ENCODE data around the gene LAMTOR2. TPM values are rescaled to one million over a fixed set of nuclear protein-coding genes. Genes with fewer than 3 reads are reported as not detected.

The LAMTOR2 gene
- total and polyA plus RNA-seq, 2 of the 4 experiments (the other 2 are of a cell fraction), result 50.0 to 89.0 TPM

DNA sequence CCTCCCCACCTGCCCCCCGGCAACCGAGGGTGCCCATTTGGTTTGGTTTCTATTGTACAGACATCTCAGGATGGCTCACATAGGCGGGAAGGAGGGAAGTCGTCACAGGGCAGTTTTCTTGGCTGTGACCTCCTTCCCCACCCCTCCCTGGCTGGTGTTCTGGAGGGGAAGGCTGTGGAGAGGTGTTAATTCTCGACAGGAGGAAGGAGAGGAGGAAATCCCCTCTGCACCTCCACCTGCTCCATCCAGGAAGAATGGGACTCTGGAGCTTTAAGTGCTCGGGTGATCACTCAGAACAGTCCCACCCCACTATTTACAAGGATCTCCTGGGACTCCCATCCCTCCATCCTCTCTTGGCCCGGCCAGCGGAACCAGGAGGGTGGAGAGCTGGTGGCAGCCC, 20.1 kb downstream of the LAMTOR2 start:
- BruUV-seq (replicated peaks), result no TSS peak
- peaks cover 42% of the 10 kb centered on the region for H4K20me1 ChIP-seq (ENCODE audit: insufficient read depth, low read length)
- CTCF ChIA-PET, result interaction anchor here (0.5 to 1.6 kb wide), 2 partner anchors 8 to 119 kb away, joined by 3 to 5 read pairs; no protein-coding TSS in a partner anchor

More for the DNA sequence above, 20.1 kb downstream of the LAMTOR2 start:
- no peak overlapping the region for H3K4me3 ChIP-seq (ENCODE audit: insufficient read depth, low read depth, low read length)
- no peak overlapping the region for H3K23ac ChIP-seq (ENCODE audit: low read depth, low read length)
- H3K4me2 ChIP-seq (ENCODE audit: low read depth, low read length), result no peak overlapping the region
- H4K8ac ChIP-seq (ENCODE audit: low read depth in 2 of 2, low read length in 2 of 2), result no peak overlapping the region
- H3K36me3 ChIP-seq (ENCODE audit: control insufficient read depth, insufficient read depth, low read length), result peaks cover 37% of the 10 kb centered on the region
- H2BK20ac ChIP-seq (ENCODE audit: low read depth, low read length), result no peak overlapping the region
- H3K4me1 ChIP-seq (ENCODE audit: control insufficient read depth, insufficient read depth, low read length), result peaks cover 26% of the 10 kb centered on the region
- peak overlapping the region; percentile 33; the same call in 1 of the 2 replicates for H2AK5ac ChIP-seq (ENCODE audit: low read depth, low read length)
- H3K18ac ChIP-seq (ENCODE audit: low read depth, low read length), result no peak overlapping the region
- POLR2A ChIA-PET (ENCODE audit: unreplicated experiment), result no interaction called here
- peaks cover 30 to 60% of the 10 kb centered on the region in 2 experiments for H3K79me1 ChIP-seq (ENCODE audit: low read depth in 1 of 2, low read length in 2 of 2)
- no peak overlapping the region for H2BK5ac ChIP-seq (ENCODE audit: low read depth, low read length, poor library complexity, severe bottlenecking)
- peaks cover 17% of the 10 kb centered on the region for H3K9me1 ChIP-seq (ENCODE audit: insufficient read depth, low read length)
- H3K56ac ChIP-seq (ENCODE audit: extremely low read depth, insufficient read depth, low read length), result no peak overlapping the region
- ATAC-seq (ENCODE audit: low read depth) (no peak), DNase-seq (no peak)
- dilution Hi-C loops (cut with HindIII; ENCODE audit: low sequenced_read_pairs, unreplicated experiment), result no loop called here
- H3K14ac ChIP-seq (replicated peaks; ENCODE audit: low read depth, low read length), result no peak overlapping the region
- TF ChIP-seq SMC3 (IDR thresholded peaks at IDR 0.05; ENCODE audit: low read depth, low read length) (no peak), FOS (IDR thresholded peaks at IDR 0.05; ENCODE audit: low read depth, low read length) (no peak)
- TF ChIP-seq, protein P1, sequence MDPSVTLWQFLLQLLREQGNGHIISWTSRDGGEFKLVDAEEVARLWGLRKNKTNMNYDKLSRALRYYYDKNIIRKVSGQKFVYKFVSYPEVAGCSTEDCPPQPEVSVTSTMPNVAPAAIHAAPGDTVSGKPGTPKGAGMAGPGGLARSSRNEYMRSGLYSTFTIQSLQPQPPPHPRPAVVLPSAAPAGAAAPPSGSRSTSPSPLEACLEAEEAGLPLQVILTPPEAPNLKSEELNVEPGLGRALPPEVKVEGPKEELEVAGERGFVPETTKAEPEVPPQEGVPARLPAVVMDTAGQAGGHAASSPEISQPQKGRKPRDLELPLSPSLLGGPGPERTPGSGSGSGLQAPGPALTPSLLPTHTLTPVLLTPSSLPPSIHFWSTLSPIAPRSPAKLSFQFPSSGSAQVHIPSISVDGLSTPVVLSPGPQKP (IDR thresholded peaks at IDR 0.05; ENCODE audit: borderline replicate concordance, low read depth, low read length), result no peak
- TF ChIP-seq, protein P2, sequence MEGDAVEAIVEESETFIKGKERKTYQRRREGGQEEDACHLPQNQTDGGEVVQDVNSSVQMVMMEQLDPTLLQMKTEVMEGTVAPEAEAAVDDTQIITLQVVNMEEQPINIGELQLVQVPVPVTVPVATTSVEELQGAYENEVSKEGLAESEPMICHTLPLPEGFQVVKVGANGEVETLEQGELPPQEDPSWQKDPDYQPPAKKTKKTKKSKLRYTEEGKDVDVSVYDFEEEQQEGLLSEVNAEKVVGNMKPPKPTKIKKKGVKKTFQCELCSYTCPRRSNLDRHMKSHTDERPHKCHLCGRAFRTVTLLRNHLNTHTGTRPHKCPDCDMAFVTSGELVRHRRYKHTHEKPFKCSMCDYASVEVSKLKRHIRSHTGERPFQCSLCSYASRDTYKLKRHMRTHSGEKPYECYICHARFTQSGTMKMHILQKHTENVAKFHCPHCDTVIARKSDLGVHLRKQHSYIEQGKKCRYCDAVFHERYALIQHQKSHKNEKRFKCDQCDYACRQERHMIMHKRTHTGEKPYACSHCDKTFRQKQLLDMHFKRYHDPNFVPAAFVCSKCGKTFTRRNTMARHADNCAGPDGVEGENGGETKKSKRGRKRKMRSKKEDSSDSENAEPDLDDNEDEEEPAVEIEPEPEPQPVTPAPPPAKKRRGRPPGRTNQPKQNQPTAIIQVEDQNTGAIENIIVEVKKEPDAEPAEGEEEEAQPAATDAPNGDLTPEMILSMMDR (conservative IDR thresholded peaks at IDR 0.05; ENCODE audit: low read depth, low read length), result no peak
- H2BK120ac ChIP-seq (ENCODE audit: low read depth, low read length), result no peak overlapping the region
- H3K9ac ChIP-seq (ENCODE audit: low read depth, low read length), result no peak overlapping the region
- no peak overlapping the region for H4K91ac ChIP-seq (ENCODE audit: insufficient read depth, low read depth, low read length)
- no peak overlapping the region for H2AFZ ChIP-seq (replicated peaks; ENCODE audit: low read length, poor library complexity)
- H4K5ac ChIP-seq (ENCODE audit: low read depth, low read length), result no peak overlapping the region
- H3K4ac ChIP-seq (ENCODE audit: low read depth, low read length), result no peak overlapping the region
- H2BK15ac ChIP-seq (ENCODE audit: low read depth, low read length), result no peak overlapping the region
- intact Hi-C loops (cut with micrococcal nuclease), result no loop called here
- H3K9me3 ChIP-seq (ENCODE audit: control insufficient read depth, insufficient read depth, low read length), result no peaks in the 10 kb centered on the region
- no CpG with 5 or more reads among the region's 8 CpGs for WGBS, 2 experiments (ENCODE audit: extremely low coverage in 2 of 2, insufficient read length in 1 of 2)
- H2AK9ac ChIP-seq (replicated peaks; ENCODE audit: low read depth, low read length, poor library complexity), result no peak overlapping the region
- no peaks in the 10 kb centered on the region for H3K27me3 ChIP-seq (ENCODE audit: control insufficient read depth, insufficient read depth, low read length)
- in situ Hi-C loops (cut with MboI; ENCODE audit: low sequenced_read_pairs), result no loop called here
- H3K27ac ChIP-seq (ENCODE audit: insufficient read depth, low read length), result no peak overlapping the region
